DOHH2 (cell line): ENCODE results near the gene BRMS1L.
A peak's percentile ranks its signal among the peaks of the same experiment; 100 is the strongest.

ENCODE experiments used
- H3F3A ChIP-seq: fragments of 200-600 bp; sonication (generic), shearing (Covaris generic); 2 replicates; pipeline ENCODE4 v1.6.0; 2016; ENCODE audit warnings: antibody characterized with exemption, mild to moderate bottlenecking; ENCODE audit not compliant: control insufficient read depth, insufficient read depth
- H3K27ac ChIP-seq: fragments of 200-600 bp; sonication (generic); 2 replicates; pipeline ENCODE4 v1.5.1; 2014; ENCODE audit warnings: low read depth, mild to moderate bottlenecking, low read length, moderate library complexity
- H3K27me3 ChIP-seq: fragments of 200-600 bp; sonication (generic); 2 replicates; pipeline ENCODE4 v1.6.1; 2014; ENCODE audit warnings: mild to moderate bottlenecking, low read length, mixed read lengths; ENCODE audit not compliant: control insufficient read depth
- H3K36me3 ChIP-seq: fragments of 200-600 bp; sonication (generic); 2 replicates; pipeline ENCODE4 v1.6.1; 2014; ENCODE audit warnings: mild to moderate bottlenecking, low read length, moderate library complexity, mixed read lengths; ENCODE audit not compliant: control insufficient read depth
- H3K4me1 ChIP-seq: fragments of 200-600 bp; sonication (generic); 2 replicates; pipeline ENCODE4 v1.6.1; 2014; ENCODE audit warnings: mild to moderate bottlenecking, low read length, mixed read lengths; ENCODE audit not compliant: control insufficient read depth
- H3K4me2 ChIP-seq: fragments of 200-600 bp; sonication (generic); 2 replicates; pipeline ENCODE4 v1.6.0; 2014; ENCODE audit warnings: mild to moderate bottlenecking, low read length, moderate library complexity
- H3K4me3 ChIP-seq: fragments of 200-600 bp; sonication (generic); 2 replicates; pipeline ENCODE4 v1.5.1; 2014; ENCODE audit warnings: mild to moderate bottlenecking, low read length, mixed read lengths
- H3K79me2 ChIP-seq: fragments of 200-600 bp; sonication (generic); 2 replicates; pipeline ENCODE4 v1.6.1; 2014; ENCODE audit warnings: mild to moderate bottlenecking, low read length, mixed read lengths; ENCODE audit not compliant: control insufficient read depth
- H3K9me2 ChIP-seq: fragments of 200-600 bp; sonication (generic); replicated peaks from 2 replicates; pipeline ENCODE4 v1.6.1; 2014; ENCODE audit warnings: mild to moderate bottlenecking, low read length, mixed read lengths; ENCODE audit not compliant: control insufficient read depth
- H3K9me3 ChIP-seq: fragments of 200-600 bp; sonication (generic); 2 replicates; pipeline ENCODE4 v1.6.1; 2014; ENCODE audit warnings: antibody characterized with exemption, low read length, mixed read lengths; ENCODE audit not compliant: control insufficient read depth, insufficient read depth
- H4K20me1 ChIP-seq: fragments of 200-600 bp; sonication (generic); 2 replicates; pipeline ENCODE4 v1.6.0; 2014; ENCODE audit warnings: low read depth, mild to moderate bottlenecking, antibody characterized with exemption, low read length, moderate library complexity; ENCODE audit not compliant: control insufficient read depth, insufficient read depth
- EZH2phosphoT487 ChIP-seq: fragments of 200-600 bp; sonication (generic); IDR thresholded peaks from 2 replicates; pipeline ENCODE4 v1.6.1; 2017; ENCODE audit warnings: borderline replicate concordance, mild to moderate bottlenecking, antibody characterized with exemption, low read length, moderate library complexity, mixed read lengths
- TF ChIP-seq, protein P1 (sequence below): fragments of 200-600 bp; sonication (generic); IDR thresholded peaks from one replicate; pipeline ENCODE4 v1.5.1; 2014; ENCODE audit warnings: antibody characterized with exemption, mild to moderate bottlenecking, low read depth, low read length; ENCODE audit not compliant: poor library complexity, severe bottlenecking

Gene BRMS1L

DNA sequence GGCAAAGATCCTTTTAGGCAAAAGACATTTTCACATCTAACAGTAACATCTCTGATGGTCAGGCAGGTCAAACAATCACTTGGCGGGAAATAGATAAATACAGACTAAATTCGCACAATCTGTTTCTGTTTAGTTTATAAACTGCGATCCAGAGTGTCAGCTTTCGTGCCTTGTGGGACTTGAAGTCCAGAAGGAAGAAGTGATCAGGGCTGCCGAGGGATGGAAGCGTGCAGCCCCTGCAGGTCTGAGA is 245 bp upstream of the BRMS1L start:
- Histone ChIP-seq H3K4me2 (peak overlapping the region; percentile 52), H3K79me2 (peaks cover 28% of the 10 kb centered on the region), H3K36me3 (peaks cover 3% of the 10 kb centered on the region; the same call in 1 of the 2 replicates), H3K4me1 (peaks cover 10% of the 10 kb centered on the region), H3F3A (peaks cover 5% of the 10 kb centered on the region; the same call in 1 of the 2 replicates), H4K20me1 (no peaks in the 10 kb centered on the region), H3K9me2 (no peaks in the 10 kb centered on the region), H3K27ac (no peak overlapping the region), H3K4me3 (peak overlapping the region; percentile 90), H3K27me3 (no peaks in the 10 kb centered on the region), H3K9me3 (no peaks in the 10 kb centered on the region)
- TF ChIP-seq, protein P1, sequence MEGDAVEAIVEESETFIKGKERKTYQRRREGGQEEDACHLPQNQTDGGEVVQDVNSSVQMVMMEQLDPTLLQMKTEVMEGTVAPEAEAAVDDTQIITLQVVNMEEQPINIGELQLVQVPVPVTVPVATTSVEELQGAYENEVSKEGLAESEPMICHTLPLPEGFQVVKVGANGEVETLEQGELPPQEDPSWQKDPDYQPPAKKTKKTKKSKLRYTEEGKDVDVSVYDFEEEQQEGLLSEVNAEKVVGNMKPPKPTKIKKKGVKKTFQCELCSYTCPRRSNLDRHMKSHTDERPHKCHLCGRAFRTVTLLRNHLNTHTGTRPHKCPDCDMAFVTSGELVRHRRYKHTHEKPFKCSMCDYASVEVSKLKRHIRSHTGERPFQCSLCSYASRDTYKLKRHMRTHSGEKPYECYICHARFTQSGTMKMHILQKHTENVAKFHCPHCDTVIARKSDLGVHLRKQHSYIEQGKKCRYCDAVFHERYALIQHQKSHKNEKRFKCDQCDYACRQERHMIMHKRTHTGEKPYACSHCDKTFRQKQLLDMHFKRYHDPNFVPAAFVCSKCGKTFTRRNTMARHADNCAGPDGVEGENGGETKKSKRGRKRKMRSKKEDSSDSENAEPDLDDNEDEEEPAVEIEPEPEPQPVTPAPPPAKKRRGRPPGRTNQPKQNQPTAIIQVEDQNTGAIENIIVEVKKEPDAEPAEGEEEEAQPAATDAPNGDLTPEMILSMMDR: no peak
- no peak for TF ChIP-seq EZH2phosphoT487

DNA sequence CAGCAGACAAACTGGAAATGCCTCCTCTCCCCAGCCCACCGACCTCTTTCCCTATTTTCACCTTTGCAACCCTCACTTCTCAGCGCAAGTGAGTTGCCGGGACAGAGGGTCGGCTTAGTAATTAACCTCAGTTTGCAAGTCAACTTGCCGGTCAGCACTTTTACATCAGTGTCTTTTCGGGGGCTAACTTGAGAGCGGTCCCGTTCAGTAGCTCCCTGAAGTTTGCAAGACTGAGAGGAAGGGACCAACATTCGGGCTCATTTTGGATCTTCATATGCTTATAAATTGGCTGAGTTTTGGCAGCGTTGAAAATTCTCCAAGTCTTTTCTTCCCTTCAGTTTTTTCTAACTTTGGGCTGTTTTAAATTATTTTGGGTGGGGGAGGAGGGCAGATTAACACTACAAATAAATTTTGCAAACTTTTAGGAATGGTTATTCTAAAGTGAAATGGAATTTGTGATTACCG is 846 bp downstream of the BRMS1L start:
- TF ChIP-seq EZH2phosphoT487: no peak
- TF ChIP-seq, protein P1: no peak

DNA sequence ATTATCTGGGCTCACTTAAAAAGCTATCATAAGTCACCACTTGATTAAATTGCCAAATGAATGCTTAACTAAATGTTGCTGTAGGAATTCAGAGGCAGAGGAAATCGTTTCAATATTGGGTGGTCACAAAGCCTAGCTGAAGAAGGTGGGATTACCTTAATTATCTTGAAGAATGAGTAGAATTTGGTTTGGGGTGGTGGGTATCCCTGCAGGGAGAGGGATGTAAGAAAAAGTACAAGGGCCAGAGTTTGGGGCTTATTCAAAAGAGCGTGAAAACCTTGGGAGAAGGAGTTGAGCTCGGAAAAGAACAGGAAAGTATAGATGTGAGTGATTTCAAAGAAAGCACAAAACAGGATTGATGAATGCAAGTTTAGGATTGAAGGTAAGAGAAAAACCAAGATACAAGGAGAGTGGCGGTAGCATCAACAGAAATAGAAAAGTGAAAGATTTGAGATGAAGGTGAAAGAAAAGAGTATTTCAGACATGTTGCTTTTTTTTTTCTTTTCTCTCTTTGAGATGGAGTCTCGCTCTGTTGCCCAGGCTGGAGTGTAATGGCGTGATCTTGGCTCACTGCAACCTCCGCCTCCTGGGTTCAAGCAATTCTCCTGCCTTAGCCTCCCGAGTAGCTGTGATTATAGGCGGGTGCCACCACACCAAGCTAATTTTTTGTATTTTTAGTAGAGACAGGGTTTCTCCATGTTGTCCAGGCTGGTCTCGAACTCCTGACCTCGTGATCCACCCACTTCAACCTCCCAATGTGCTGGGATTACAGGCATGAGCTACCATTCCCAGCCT is 1.7 kb downstream of the BRMS1L start:
- Histone ChIP-seq H3K27me3 (no peaks in the 10 kb centered on the region), H3K36me3 (peaks cover 11% of the 10 kb centered on the region), H4K20me1 (no peaks in the 10 kb centered on the region), H3K4me2 (peak overlapping the region; percentile 79), H3K27ac (no peak overlapping the region), H3K4me3 (peak overlapping the region; percentile 90), H3K4me1 (peaks cover 10% of the 10 kb centered on the region), H3K9me3 (no peaks in the 10 kb centered on the region), H3K9me2 (no peaks in the 10 kb centered on the region), H3K79me2 (peaks cover 28% of the 10 kb centered on the region), H3F3A (peaks cover 2% of the 10 kb centered on the region; the same call in 1 of the 2 replicates)
- TF ChIP-seq EZH2phosphoT487: no peak
- TF ChIP-seq, protein P1: no peak

More for the DNA sequence above, 846 bp downstream of the BRMS1L start:
- H3K4me2 ChIP-seq: peak overlapping the region; percentile 79
- H3F3A ChIP-seq: peaks cover 5% of the 10 kb centered on the region; the same call in 1 of the 2 replicates
- H3K27me3 ChIP-seq: no peaks in the 10 kb centered on the region
- H3K27ac ChIP-seq: no peak overlapping the region
- H3K4me1 ChIP-seq: peaks cover 10% of the 10 kb centered on the region
- H4K20me1 ChIP-seq: no peaks in the 10 kb centered on the region
- H3K9me2 ChIP-seq: no peaks in the 10 kb centered on the region
- H3K9me3 ChIP-seq: no peaks in the 10 kb centered on the region
- H3K36me3 ChIP-seq: peaks cover 10% of the 10 kb centered on the region
- peak overlapping the region; percentile 90 for H3K4me3 ChIP-seq
- peaks cover 28% of the 10 kb centered on the region for H3K79me2 ChIP-seq
